Loucy (cell line): Measurements from ENCODE around the gene TAOK2.
A peak's percentile ranks its signal among the peaks of the same experiment; 100 is the strongest.

ENCODE experiments used
- H2AFZ ChIP-seq: fragments of 200-600 bp; sonication (generic); 2 replicates; pipeline ENCODE4 v1.6.0; 2016; ENCODE audit warnings: antibody characterized with exemption, mild to moderate bottlenecking, low read length, moderate library complexity
- H3F3A ChIP-seq: fragments of 200-600 bp; 2 replicates; pipeline ENCODE4 v1.6.0; 2016; ENCODE audit warnings: antibody characterized with exemption, low read depth, mild to moderate bottlenecking
- H3K27me3 ChIP-seq: fragments of 200-600 bp; sonication (generic); 2 replicates; pipeline ENCODE4 v1.6.1; 2014; ENCODE audit warnings: low read length, mild to moderate bottlenecking; ENCODE audit not compliant: insufficient read depth, poor library complexity, severe bottlenecking
- H3K36me3 ChIP-seq: fragments of 200-600 bp; sonication (generic); 2 replicates; pipeline ENCODE4 v1.6.1; 2016; ENCODE audit warnings: low read length; ENCODE audit not compliant: insufficient read depth
- H3K4me1 ChIP-seq: fragments of 200-600 bp; sonication (generic); 2 replicates; pipeline ENCODE4 v1.5.1; 2014; ENCODE audit warnings: low read length, mild to moderate bottlenecking; ENCODE audit not compliant: insufficient read depth, poor library complexity, severe bottlenecking
- H3K4me2 ChIP-seq: fragments of 200-600 bp; sonication (generic); 2 replicates; pipeline ENCODE4 v1.6.0; 2014; ENCODE audit warnings: antibody characterized with exemption, low read length, low read depth, mild to moderate bottlenecking; ENCODE audit not compliant: poor library complexity, severe bottlenecking
- H3K4me3 ChIP-seq: fragments of 200-600 bp; sonication (generic); 2 replicates; pipeline ENCODE4 v1.5.1; 2014; ENCODE audit warnings: low read length, mild to moderate bottlenecking, mixed read lengths; ENCODE audit not compliant: poor library complexity, severe bottlenecking
- H3K79me2 ChIP-seq: fragments of 200-600 bp; sonication (generic); 2 replicates; pipeline ENCODE4 v1.6.1; 2014; ENCODE audit warnings: low read length; ENCODE audit not compliant: insufficient read depth
- H3K9ac ChIP-seq: fragments of 200-600 bp; sonication (generic); 2 replicates; pipeline ENCODE4 v1.6.0; 2014; ENCODE audit warnings: mild to moderate bottlenecking, low read depth, low read length, moderate library complexity; ENCODE audit not compliant: poor library complexity, severe bottlenecking
- H3K9me2 ChIP-seq: fragments of 200-600 bp; sonication (generic); replicated peaks from 2 replicates; pipeline ENCODE4 v1.6.1; 2016; ENCODE audit warnings: low read depth, low read length, mixed read lengths
- H3K9me3 ChIP-seq: fragments of 200-600 bp; sonication (generic); 2 replicates; pipeline ENCODE4 v1.6.1; 2014; ENCODE audit warnings: mild to moderate bottlenecking, antibody characterized with exemption, low read length, low read depth; ENCODE audit not compliant: insufficient read depth
- H4K20me1 ChIP-seq: fragments of 200-600 bp; sonication (generic); 2 replicates; pipeline ENCODE4 v1.6.0; 2014; ENCODE audit warnings: antibody characterized with exemption, low read length, mild to moderate bottlenecking; ENCODE audit not compliant: insufficient read depth, poor library complexity, severe bottlenecking
- EZH2phosphoT487 ChIP-seq: fragments of 200-600 bp; IDR thresholded peaks from 2 replicates; pipeline ENCODE4 v1.6.1; 2018; ENCODE audit warnings: antibody characterized with exemption, mild to moderate bottlenecking, moderate library complexity, borderline replicate concordance
- TF ChIP-seq, protein P1 (sequence below): fragments of 200-600 bp; sonication (generic); conservative IDR thresholded peaks from 2 replicates; pipeline ENCODE4 v1.5.1; 2014; ENCODE audit warnings: mild to moderate bottlenecking, antibody characterized with exemption, low read length

Gene TAOK2

DNA sequence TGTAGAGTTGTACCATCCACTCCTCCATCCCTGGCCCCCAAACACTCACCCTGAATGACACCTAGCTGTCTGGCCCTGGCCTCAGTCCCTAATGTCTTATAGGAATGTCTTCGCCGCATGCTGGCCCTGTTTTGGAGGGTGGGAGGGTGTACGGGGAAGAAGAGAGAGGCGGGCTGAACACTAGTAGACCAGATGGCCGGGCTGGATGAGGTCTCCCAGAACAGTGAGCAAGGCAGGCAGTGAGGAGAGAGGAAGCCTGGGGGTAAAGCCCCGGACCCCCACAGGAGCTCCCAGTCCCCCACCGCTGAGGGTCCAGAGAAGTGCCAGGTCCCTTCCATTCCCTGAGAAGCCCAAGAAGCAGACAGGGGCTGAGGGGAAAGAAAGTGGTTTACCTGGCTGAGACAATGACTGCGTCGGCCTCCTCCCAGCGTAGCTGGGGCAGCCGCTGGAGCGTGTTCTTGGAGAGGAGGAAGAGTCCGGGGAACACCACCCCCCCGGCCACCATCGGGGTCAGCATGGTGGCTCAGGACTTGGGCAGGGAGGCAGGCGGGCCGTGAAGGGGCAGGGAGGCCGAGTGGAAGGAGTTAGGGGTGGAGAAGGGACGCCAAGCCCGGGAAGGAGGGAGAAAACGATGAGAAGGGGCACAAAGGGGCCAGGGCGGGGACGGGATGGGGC is 56.5 kb downstream of the TAOK2 start:
- H3K4me1 ChIP-seq = peaks cover 12% of the 10 kb centered on the region
- H3F3A ChIP-seq = no peaks in the 10 kb centered on the region
- H4K20me1 ChIP-seq = no peaks in the 10 kb centered on the region
- no peak overlapping the region for H3K4me3 ChIP-seq
- no peaks in the 10 kb centered on the region for H3K9me3 ChIP-seq
- no peaks in the 10 kb centered on the region for H3K79me2 ChIP-seq
- no peaks in the 10 kb centered on the region for H3K9me2 ChIP-seq
- no peaks in the 10 kb centered on the region for H3K27me3 ChIP-seq
- TF ChIP-seq, protein P1, sequence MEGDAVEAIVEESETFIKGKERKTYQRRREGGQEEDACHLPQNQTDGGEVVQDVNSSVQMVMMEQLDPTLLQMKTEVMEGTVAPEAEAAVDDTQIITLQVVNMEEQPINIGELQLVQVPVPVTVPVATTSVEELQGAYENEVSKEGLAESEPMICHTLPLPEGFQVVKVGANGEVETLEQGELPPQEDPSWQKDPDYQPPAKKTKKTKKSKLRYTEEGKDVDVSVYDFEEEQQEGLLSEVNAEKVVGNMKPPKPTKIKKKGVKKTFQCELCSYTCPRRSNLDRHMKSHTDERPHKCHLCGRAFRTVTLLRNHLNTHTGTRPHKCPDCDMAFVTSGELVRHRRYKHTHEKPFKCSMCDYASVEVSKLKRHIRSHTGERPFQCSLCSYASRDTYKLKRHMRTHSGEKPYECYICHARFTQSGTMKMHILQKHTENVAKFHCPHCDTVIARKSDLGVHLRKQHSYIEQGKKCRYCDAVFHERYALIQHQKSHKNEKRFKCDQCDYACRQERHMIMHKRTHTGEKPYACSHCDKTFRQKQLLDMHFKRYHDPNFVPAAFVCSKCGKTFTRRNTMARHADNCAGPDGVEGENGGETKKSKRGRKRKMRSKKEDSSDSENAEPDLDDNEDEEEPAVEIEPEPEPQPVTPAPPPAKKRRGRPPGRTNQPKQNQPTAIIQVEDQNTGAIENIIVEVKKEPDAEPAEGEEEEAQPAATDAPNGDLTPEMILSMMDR = no peak
- H3K4me2 ChIP-seq = no peak overlapping the region
- H3K9ac ChIP-seq = no peak overlapping the region
- H3K36me3 ChIP-seq = no peaks in the 10 kb centered on the region
- no peak overlapping the region for H2AFZ ChIP-seq

DNA sequence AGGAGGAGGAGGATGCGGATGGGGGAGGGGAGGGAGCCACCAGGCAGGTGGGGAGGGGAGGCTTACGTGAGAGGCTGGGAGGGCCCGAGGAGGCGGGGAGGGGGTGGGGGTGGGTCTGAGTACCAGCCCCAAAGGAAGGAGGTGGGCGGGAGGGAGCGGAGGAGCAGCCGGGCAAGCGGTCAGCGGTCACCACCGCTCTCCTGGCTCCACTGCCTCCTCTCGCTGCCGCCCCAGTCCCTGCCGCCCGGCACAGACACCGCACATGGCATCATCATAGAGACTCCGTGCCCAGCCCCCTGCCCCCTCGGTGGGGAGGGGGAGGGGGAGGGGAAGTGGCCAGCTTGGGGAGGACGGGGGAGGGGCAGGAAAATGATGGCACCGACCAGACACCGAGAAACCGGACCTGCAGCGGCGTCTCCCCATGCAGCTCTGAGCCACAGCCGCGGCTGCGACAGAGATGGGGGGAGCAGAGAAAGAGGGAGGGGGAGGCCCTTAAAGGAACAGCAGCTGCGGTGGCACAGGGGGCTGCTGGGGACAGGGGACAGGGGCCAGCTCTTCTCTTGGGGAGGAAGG is 57.3 kb downstream of the TAOK2 start, which contains the start of gene TLCD3B:
TSS of gene TLCD3B (minus strand) at position 431 of the 573 bp plus-strand sequence. CDS start 744 bp downstream, outside the sequence.
- Histone ChIP-seq H3K36me3 (no peaks in the 10 kb centered on the region), H3K4me2 (peak within 1 kb of the TSS; percentile 63), H3K4me3 (peak within 1 kb of the TSS; percentile 53), H3K9me3 (no peaks in the 10 kb centered on the region), H3K79me2 (no peaks in the 10 kb centered on the region), H2AFZ (no peak within 1 kb of the TSS), H3K9me2 (no peaks in the 10 kb centered on the region), H3F3A (no peaks in the 10 kb centered on the region), H3K27me3 (no peaks in the 10 kb centered on the region), H4K20me1 (no peaks in the 10 kb centered on the region), H3K9ac (peak within 1 kb of the TSS; percentile 24), H3K4me1 (peaks cover 12% of the 10 kb centered on the region)
- TF ChIP-seq, protein P1 = no peak
- TF ChIP-seq EZH2phosphoT487 = no peak

DNA sequence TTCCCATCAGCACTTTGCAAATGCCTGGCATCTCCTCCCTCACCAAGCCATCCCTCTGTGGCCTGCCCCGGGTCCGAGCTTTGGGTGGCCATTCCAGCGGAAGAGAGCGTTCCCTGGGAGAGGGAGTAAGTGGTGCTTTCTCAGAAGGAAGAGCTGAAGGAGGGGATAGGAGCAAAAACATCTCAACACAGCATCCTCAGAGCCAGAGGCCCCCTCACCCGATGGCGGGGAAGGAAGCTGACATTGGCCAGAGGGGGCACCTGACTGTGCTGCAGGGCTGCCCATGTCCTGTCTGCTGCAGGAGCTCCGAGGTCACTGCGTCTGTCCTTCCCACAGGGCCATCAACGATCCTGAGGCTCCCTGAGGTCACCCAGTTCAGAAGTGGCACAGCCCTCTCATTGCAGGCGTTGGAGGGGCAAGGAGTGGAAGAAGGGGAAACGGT is 57.8 kb downstream of the TAOK2 start:
- H3K4me1 ChIP-seq = peaks cover 12% of the 10 kb centered on the region
- no peaks in the 10 kb centered on the region for H3K9me3 ChIP-seq
- no peaks in the 10 kb centered on the region for H3K36me3 ChIP-seq
- H3K4me3 ChIP-seq = peak overlapping the region; percentile 53
- H2AFZ ChIP-seq = no peak overlapping the region
- H3K9ac ChIP-seq = peak overlapping the region; percentile 24
- H3F3A ChIP-seq = no peaks in the 10 kb centered on the region
- TF ChIP-seq EZH2phosphoT487 = no peak
- TF ChIP-seq, protein P1 = no peak
- H3K27me3 ChIP-seq = no peaks in the 10 kb centered on the region
- H3K79me2 ChIP-seq = no peaks in the 10 kb centered on the region
- peak overlapping the region; percentile 63 for H3K4me2 ChIP-seq
- no peaks in the 10 kb centered on the region for H3K9me2 ChIP-seq
- H4K20me1 ChIP-seq = no peaks in the 10 kb centered on the region
